ENCODE data around the gene XYLT2.
"Not testable (repeated sequence)": the region's sequence is repeated elsewhere in the genome, so short reads cannot be mapped to it uniquely, and the experiment has no call there.

Gene XYLT2

GRCh38 chr17:50308666-50309065, 37.3 kb upstream of the XYLT2 start:
- no peak overlapping the region for H3K4me3 ChIP-seq (ENCODE audit: low read length in 2 of 2)
- H3K27me3 ChIP-seq (ENCODE audit: control insufficient read depth in 1 of 2, insufficient read depth in 2 of 2, low read length in 2 of 2), result peaks cover 0 to 8% of the 10 kb centered on the region in 2 donors
- H3K9ac ChIP-seq (ENCODE audit: low read length in 2 of 2), result no peak overlapping the region
- H3K9me3 ChIP-seq (ENCODE audit: control insufficient read depth in 2 of 2, low read length in 2 of 2), result no peaks in the 10 kb centered on the region
- no peaks in the 10 kb centered on the region for H3K36me3 ChIP-seq (ENCODE audit: control insufficient read depth in 2 of 2, insufficient read depth in 2 of 2, low read length in 2 of 2)
- peaks cover 7% of the 10 kb centered on the region for H3K4me1 ChIP-seq (ENCODE audit: control insufficient read depth, insufficient read depth, low read length)
- H3K27ac ChIP-seq (ENCODE audit: low read length), result no peak overlapping the region

- Histone ChIP-seq H3K27me3 (ENCODE audit: control insufficient read depth in 1 of 2, insufficient read depth in 2 of 2, low read length in 2 of 2) (peaks cover 0 to 8% of the 10 kb centered on the region in 2 donors), H3K27ac (ENCODE audit: low read length) (no peak overlapping the region), H3K4me1 (ENCODE audit: control insufficient read depth, insufficient read depth, low read length) (no peaks in the 10 kb centered on the region), H3K4me3 (ENCODE audit: low read length in 2 of 2) (no peak overlapping the region), H3K9me3 (ENCODE audit: control insufficient read depth in 2 of 2, low read length in 2 of 2) (no peaks in the 10 kb centered on the region), H3K9ac (ENCODE audit: low read length in 2 of 2) (no peak overlapping the region), H3K36me3 (ENCODE audit: control insufficient read depth in 2 of 2, insufficient read depth in 2 of 2, low read length in 2 of 2) (no peaks in the 10 kb centered on the region)
Measured at GRCh38 chr17:50310455-50311111, 35.3 kb upstream of the XYLT2 start.

- H3K9ac ChIP-seq (ENCODE audit: low read length in 2 of 2), result no peak overlapping the region
- H3K27ac ChIP-seq (ENCODE audit: low read length), result no peak overlapping the region
- no peaks in the 10 kb centered on the region for H3K9me3 ChIP-seq (ENCODE audit: control insufficient read depth in 2 of 2, low read length in 2 of 2)
- no peak overlapping the region for H3K4me3 ChIP-seq (ENCODE audit: low read length in 2 of 2)
- no peaks in the 10 kb centered on the region for H3K36me3 ChIP-seq (ENCODE audit: control insufficient read depth in 2 of 2, insufficient read depth in 2 of 2, low read length in 2 of 2)
- H3K4me1 ChIP-seq (ENCODE audit: control insufficient read depth, insufficient read depth, low read length), result no peaks in the 10 kb centered on the region
- H3K27me3 ChIP-seq (ENCODE audit: control insufficient read depth in 1 of 2, insufficient read depth in 2 of 2, low read length in 2 of 2), result peaks cover 0 to 8% of the 10 kb centered on the region in 2 donors
Measured at GRCh38 chr17:50311112-50311460, 34.8 kb upstream of the XYLT2 start.

- Histone ChIP-seq H3K36me3 (ENCODE audit: control insufficient read depth in 2 of 2, insufficient read depth in 2 of 2, low read length in 2 of 2) (no peaks in the 10 kb centered on the region), H3K27me3 (ENCODE audit: control insufficient read depth in 1 of 2, insufficient read depth in 2 of 2, low read length in 2 of 2) (peaks cover 0 to 8% of the 10 kb centered on the region in 2 donors), H3K4me1 (ENCODE audit: control insufficient read depth, insufficient read depth, low read length) (no peaks in the 10 kb centered on the region), H3K9ac (ENCODE audit: low read length in 2 of 2) (no peak overlapping the region), H3K4me3 (ENCODE audit: low read length in 2 of 2) (no peak overlapping the region), H3K27ac (ENCODE audit: low read length) (no peak overlapping the region), H3K9me3 (ENCODE audit: control insufficient read depth in 2 of 2, low read length in 2 of 2) (no peaks in the 10 kb centered on the region)
Measured at GRCh38 chr17:50311483-50311882, 34.4 kb upstream of the XYLT2 start.

- no peak overlapping the region for H3K9ac ChIP-seq (ENCODE audit: low read length in 2 of 2)
- H3K4me1 ChIP-seq (ENCODE audit: control insufficient read depth, insufficient read depth, low read length), result no peaks in the 10 kb centered on the region
- H3K4me3 ChIP-seq (ENCODE audit: low read length in 2 of 2), result no peak overlapping the region
- peaks cover 0 to 8% of the 10 kb centered on the region in 2 donors for H3K27me3 ChIP-seq (ENCODE audit: control insufficient read depth in 1 of 2, insufficient read depth in 2 of 2, low read length in 2 of 2)
- no peaks in the 10 kb centered on the region for H3K9me3 ChIP-seq (ENCODE audit: control insufficient read depth in 2 of 2, low read length in 2 of 2)
- no peaks in the 10 kb centered on the region for H3K36me3 ChIP-seq (ENCODE audit: control insufficient read depth in 2 of 2, insufficient read depth in 2 of 2, low read length in 2 of 2)
- no peak overlapping the region for H3K27ac ChIP-seq (ENCODE audit: low read length)
Measured at GRCh38 chr17:50312308-50312707, 33.6 kb upstream of the XYLT2 start.

GRCh38 chr17:50314456-50315011, 31.4 kb upstream of the XYLT2 start:
- Histone ChIP-seq H3K27me3 (ENCODE audit: control insufficient read depth in 1 of 2, insufficient read depth in 2 of 2, low read length in 2 of 2) (peaks cover 0 to 8% of the 10 kb centered on the region in 2 donors), H3K27ac (ENCODE audit: low read length) (no peak overlapping the region), H3K4me1 (ENCODE audit: control insufficient read depth, insufficient read depth, low read length) (no peaks in the 10 kb centered on the region), H3K36me3 (ENCODE audit: control insufficient read depth in 2 of 2, insufficient read depth in 2 of 2, low read length in 2 of 2) (no peaks in the 10 kb centered on the region), H3K4me3 (ENCODE audit: low read length in 2 of 2) (no peak overlapping the region), H3K9ac (ENCODE audit: low read length in 2 of 2) (no peak overlapping the region), H3K9me3 (ENCODE audit: control insufficient read depth in 2 of 2, low read length in 2 of 2) (no peaks in the 10 kb centered on the region)

- H3K4me3 ChIP-seq (ENCODE audit: low read length in 2 of 2), result no peak overlapping the region
- H3K9me3 ChIP-seq (ENCODE audit: control insufficient read depth in 2 of 2, low read length in 2 of 2), result no peaks in the 10 kb centered on the region
- H3K27ac ChIP-seq (ENCODE audit: low read length), result no peak overlapping the region
- peaks cover 0 to 3% of the 10 kb centered on the region in 2 donors for H3K27me3 ChIP-seq (ENCODE audit: control insufficient read depth in 1 of 2, insufficient read depth in 2 of 2, low read length in 2 of 2)
- H3K36me3 ChIP-seq (ENCODE audit: control insufficient read depth in 2 of 2, insufficient read depth in 2 of 2, low read length in 2 of 2), result no peaks in the 10 kb centered on the region
- H3K9ac ChIP-seq (ENCODE audit: low read length in 2 of 2), result no peak overlapping the region
- H3K4me1 ChIP-seq (ENCODE audit: control insufficient read depth, insufficient read depth, low read length), result no peaks in the 10 kb centered on the region
Measured at GRCh38 chr17:50316016-50316587, 29.8 kb upstream of the XYLT2 start.

GRCh38 chr17:50316660-50317059, 29.3 kb upstream of the XYLT2 start:
- not testable (repeated sequence) for H3K36me3 ChIP-seq (ENCODE audit: control insufficient read depth in 2 of 2, insufficient read depth in 2 of 2, low read length in 2 of 2); H3K27me3 ChIP-seq (ENCODE audit: control insufficient read depth in 1 of 2, insufficient read depth in 2 of 2, low read length in 2 of 2); H3K9me3 ChIP-seq (ENCODE audit: control insufficient read depth in 2 of 2, low read length in 2 of 2); H3K9ac ChIP-seq (ENCODE audit: low read length in 2 of 2); H3K4me3 ChIP-seq (ENCODE audit: low read length in 2 of 2); H3K4me1 ChIP-seq (ENCODE audit: control insufficient read depth, insufficient read depth, low read length); H3K27ac ChIP-seq (ENCODE audit: low read length)

- no peaks in the 10 kb centered on the region for H3K36me3 ChIP-seq (ENCODE audit: control insufficient read depth in 2 of 2, insufficient read depth in 2 of 2, low read length in 2 of 2)
- H3K9ac ChIP-seq (ENCODE audit: low read length in 2 of 2), result no peak overlapping the region
- no peak overlapping the region for H3K27ac ChIP-seq (ENCODE audit: low read length)
- no peaks in the 10 kb centered on the region for H3K4me1 ChIP-seq (ENCODE audit: control insufficient read depth, insufficient read depth, low read length)
- H3K27me3 ChIP-seq (ENCODE audit: control insufficient read depth in 1 of 2, insufficient read depth in 2 of 2, low read length in 2 of 2), result no peaks in the 10 kb centered on the region
- H3K4me3 ChIP-seq (ENCODE audit: low read length in 2 of 2), result no peak overlapping the region
- H3K9me3 ChIP-seq (ENCODE audit: control insufficient read depth in 2 of 2, low read length in 2 of 2), result no peaks in the 10 kb centered on the region
Measured at GRCh38 chr17:50317121-50317520, 28.8 kb upstream of the XYLT2 start.

GRCh38 chr17:50318501-50319285, 27.2 kb upstream of the XYLT2 start:
- Histone ChIP-seq H3K4me3 (ENCODE audit: low read length in 2 of 2) (no peak overlapping the region), H3K9me3 (ENCODE audit: control insufficient read depth in 2 of 2, low read length in 2 of 2) (no peaks in the 10 kb centered on the region), H3K9ac (ENCODE audit: low read length in 2 of 2) (no peak overlapping the region), H3K27ac (ENCODE audit: low read length) (no peak overlapping the region), H3K36me3 (ENCODE audit: control insufficient read depth in 2 of 2, insufficient read depth in 2 of 2, low read length in 2 of 2) (no peaks in the 10 kb centered on the region), H3K4me1 (ENCODE audit: control insufficient read depth, insufficient read depth, low read length) (no peaks in the 10 kb centered on the region), H3K27me3 (ENCODE audit: control insufficient read depth in 1 of 2, insufficient read depth in 2 of 2, low read length in 2 of 2) (no peaks in the 10 kb centered on the region)

All from stomach smooth muscle (tissue), 2 donors.